ENCODE data around the gene CUL9.

The CUL9 gene

GRCh38 chr6:43200541-43200940, 18.5 kb downstream of the CUL9 start:
- no peak for DNase-seq

- no peak for DNase-seq
Observed at GRCh38 chr6:43202451-43202850, 20.5 kb downstream of the CUL9 start.

- no peak for DNase-seq
Observed at GRCh38 chr6:43203029-43203717, 21.2 kb downstream of the CUL9 start.

DNA sequence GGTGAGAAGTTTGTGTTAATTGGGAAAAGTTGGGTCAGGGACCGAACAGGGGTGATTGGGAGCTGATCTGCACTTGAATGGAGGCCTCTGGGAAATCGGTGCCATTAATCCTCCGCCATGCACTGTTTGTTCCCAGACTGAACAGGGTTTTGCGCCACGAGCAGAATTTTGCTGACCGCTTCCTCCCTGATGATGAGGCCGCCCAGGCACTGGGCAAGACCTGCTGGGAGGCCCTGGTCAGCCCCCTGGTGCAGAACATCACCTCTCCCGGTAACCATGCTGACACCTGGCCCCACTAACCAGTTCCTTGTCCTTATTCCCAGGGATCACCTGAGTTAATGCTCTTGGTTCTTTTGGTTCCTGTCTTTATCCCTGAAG, 21.7 kb downstream of the CUL9 start:
- DNase-seq = no peak

- no peak for DNase-seq
Observed at GRCh38 chr6:43204271-43205105, 22.5 kb downstream of the CUL9 start.

DNA sequence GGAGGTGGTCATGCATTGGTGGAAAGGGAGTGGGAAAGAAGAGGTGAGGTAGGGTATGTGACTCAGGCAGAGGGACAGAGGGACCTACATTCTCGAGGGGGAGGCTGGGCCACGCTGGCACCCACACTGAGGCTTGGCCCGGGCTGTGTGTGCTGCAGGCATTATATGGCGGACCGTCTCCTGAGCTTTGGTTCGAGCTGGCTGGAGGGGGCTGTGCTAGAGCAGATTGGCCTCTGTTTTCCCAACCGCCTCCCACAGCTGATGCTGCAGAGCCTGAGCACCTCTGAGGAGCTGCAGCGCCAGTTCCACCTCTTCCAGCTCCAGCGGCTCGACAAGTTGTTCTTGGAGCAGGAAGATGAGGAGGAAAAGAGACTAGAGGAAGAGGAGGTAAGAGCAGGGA, 23.9 kb downstream of the CUL9 start:
- DNase-seq = no peak

GRCh38 chr6:43207286-43207685, 25.3 kb downstream of the CUL9 start:
- DNase-seq = no peak

DNA sequence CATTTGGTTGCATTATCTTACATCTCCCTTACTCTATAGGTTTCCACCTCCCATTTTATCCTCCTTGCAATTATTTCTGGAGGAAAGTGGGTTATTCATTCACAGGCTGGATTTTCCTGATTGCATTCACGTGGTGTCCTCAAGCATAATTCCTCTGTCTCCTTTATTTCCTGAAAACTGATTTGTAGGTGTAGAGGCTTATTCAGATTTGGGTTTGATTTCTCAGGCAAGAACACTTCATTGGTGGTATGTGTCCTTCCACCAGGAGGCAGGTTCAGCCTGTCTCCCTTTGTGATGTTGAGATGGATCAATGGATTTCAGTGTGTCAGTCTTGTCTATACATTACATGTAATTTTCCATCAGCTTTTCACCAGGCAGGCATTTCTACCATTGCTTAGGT, 30.0 kb downstream of the CUL9 start:
- no peak for DNase-seq

DNA sequence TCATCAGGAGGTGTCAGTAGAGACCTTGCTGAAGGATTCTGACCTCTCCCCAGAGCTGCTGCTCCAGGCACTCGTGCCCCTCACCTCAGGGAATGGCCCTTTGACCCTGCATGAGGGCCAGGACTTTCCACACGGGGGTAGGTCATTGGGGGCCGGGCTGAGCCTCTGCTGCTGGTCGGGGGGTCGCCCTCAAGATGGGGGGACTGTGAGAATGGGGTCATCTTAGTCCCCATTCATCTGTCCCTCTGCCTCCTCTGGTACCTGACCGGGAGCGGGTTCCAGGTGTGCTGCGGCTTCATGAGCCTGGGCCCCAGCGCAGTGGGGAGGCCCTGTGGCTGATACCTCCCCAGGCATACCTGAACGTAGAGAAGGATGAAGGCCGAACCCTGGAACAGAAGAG, 31.4 kb downstream of the CUL9 start:
- DNase-seq = no peak

DNA sequence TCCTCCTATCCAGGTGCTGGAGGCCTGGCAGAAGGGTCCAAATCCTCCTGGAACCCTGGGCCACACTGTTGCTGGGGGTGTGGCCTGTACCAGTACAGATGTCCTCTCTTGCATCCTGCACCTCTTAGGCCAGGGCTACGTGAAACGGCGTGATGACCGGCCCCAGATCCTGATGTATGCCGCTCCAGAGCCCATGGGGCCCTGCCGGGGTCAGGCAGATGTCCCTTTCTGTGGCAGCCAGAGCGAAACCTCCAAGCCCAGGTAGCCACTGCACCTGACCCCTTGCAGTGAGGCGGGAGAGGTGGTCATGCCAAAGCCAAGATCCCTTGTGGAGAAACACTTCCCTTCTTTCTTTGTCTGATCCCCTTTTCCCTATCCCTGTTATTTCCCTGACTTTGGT, 33.1 kb downstream of the CUL9 start:
- DNase-seq = no peak

- no peak for DNase-seq
Observed at GRCh38 chr6:43216200-43216599, 34.2 kb downstream of the CUL9 start.

DNA sequence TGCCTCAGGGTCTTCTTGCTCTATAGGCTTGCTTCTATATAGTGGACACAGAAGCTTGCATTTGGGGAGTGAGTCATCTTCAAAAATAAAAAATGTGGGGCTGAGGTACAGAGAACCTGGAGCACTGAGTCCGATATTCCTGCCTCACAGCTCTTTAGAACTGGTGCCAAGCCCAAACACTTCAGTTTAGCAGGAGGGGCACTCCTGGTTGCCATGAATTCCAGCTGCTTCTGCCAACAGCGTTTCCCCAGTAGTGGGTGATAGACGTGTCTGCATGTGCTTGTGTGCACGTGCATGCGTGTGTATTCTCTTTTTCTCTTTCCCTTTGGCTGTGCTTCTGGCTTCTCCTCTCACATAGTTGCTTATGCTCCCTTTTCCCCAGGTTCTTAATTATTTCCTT, 35.4 kb downstream of the CUL9 start:
- DNase-seq = no peak

GRCh38 chr6:43219119-43219518, 37.1 kb downstream of the CUL9 start:
- DNase-seq = no peak

GRCh38 chr6:43219814-43220213, 37.8 kb downstream of the CUL9 start:
- DNase-seq = no peak

DNA sequence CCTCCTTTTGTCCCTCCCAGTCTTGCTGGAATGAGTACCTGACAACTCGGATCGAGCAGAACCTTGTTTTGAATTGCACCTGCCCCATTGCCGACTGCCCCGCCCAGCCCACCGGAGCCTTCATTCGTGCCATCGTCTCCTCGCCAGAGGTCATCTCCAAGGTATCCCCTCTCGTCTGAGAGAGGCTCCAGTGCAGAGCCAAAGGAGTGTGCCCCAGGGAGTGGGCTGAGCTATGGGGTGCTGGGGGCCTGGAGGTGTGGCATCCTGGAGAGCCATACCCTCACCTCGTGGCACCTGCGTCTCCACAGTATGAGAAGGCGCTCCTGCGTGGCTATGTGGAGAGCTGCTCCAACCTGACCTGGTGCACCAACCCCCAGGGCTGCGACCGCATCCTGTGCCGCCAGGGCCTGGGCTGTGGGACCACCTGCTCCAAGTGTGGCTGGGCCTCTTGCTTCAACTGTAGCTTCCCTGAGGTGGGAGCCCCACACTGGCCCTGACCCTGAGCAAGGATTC, 38.5 kb downstream of the CUL9 start:
- no peak for DNase-seq

- DNase-seq = no peak
Observed at GRCh38 chr6:43221046-43221972, 39.3 kb downstream of the CUL9 start.

DNA sequence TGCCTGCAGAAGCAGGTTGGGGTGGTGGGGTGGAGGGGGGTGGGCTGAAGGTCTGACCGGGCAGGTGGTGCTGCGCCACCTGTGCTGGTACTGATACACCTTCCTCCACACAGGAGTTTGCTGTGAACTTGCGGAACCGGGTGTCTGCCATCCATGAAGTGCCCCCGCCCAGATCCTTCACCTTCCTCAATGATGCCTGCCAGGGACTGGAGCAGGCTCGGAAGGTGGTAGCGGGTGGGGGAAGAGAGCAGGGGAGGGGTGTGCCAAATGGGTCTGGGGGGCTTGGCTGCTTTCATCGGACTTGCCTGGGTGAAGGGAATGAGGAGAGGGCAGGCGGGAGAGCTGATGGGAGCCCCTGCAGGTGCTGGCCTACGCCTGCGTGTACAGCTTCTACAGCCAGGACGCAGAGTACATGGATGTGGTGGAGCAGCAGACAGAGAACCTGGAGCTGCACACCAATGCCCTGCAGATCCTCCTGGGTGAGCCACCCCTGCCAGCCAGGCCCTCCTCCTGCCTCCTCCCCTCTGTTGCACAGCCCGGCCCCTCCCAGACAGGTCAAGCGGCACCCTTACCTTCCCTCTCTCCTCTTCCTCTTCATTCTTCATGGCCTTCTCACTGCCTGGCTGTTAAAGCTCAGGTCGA, 40.5 kb downstream of the CUL9 start:
- DNase-seq = no peak

- DNase-seq = no peak
Observed at GRCh38 chr6:43223175-43223574, 41.2 kb downstream of the CUL9 start.

- DNase-seq = no peak
Observed at GRCh38 chr6:43226192-43226851, 44.3 kb downstream of the CUL9 start.

GRCh38 chr6:43228951-43229802, 47.2 kb downstream of the CUL9 start, which contains the start of gene DNPH1:
TSS of gene DNPH1 (minus strand) at chr6:43229481. CDS start at chr6:43229456, 25 bp downstream.
- peak; percentile 60 to 76 (median 68) for DNase-seq

Data from T-helper 2 cell (primary cell).